Hepatocyte (in vitro differentiated cells): ENCODE results near the gene NCOA7. TPM values are rescaled to one million over a fixed set of nuclear protein-coding genes. Genes with fewer than 3 reads are reported as not detected.

Experiments used
- DNase-seq: peaks from one replicate; pipeline ENCODE4 v3.0.0-alpha.2; 2016; ENCODE audit warnings: low spot score
- H2AFZ ChIP-seq: fragments of 200-600 bp; sonication (generic); 2 replicates; pipeline ENCODE4 v1.6.0; 2016; ENCODE audit warnings: antibody characterized with exemption, mild to moderate bottlenecking
- H3K27ac ChIP-seq: fragments of 200-600 bp; sonication (generic); 2 replicates; pipeline ENCODE4 v1.5.1; 2016; ENCODE audit warnings: mild to moderate bottlenecking
- H3K27me3 ChIP-seq: fragments of 200-600 bp; sonication (generic); 2 replicates; pipeline ENCODE4 v1.6.1; 2016
- H3K36me3 ChIP-seq: fragments of 200-600 bp; sonication (generic); replicated peaks from 2 replicates; pipeline ENCODE4 v1.5.1; 2016; ENCODE audit warnings: low read depth; ENCODE audit not compliant: insufficient read depth
- H3K4me1 ChIP-seq: fragments of 200-600 bp; sonication (generic); 2 replicates; pipeline ENCODE4 v1.5.1; 2016; ENCODE audit warnings: mild to moderate bottlenecking, moderate library complexity; ENCODE audit not compliant: insufficient read depth
- H3K4me2 ChIP-seq: fragments of 200-600 bp; sonication (generic); 2 replicates; pipeline ENCODE4 v1.6.0; 2016
- H3K4me3 ChIP-seq: fragments of 200-600 bp; sonication (generic); 2 replicates; pipeline ENCODE4 v1.5.1; 2016; ENCODE audit warnings: mild to moderate bottlenecking
- H3K79me2 ChIP-seq: fragments of 200-600 bp; sonication (generic); 2 replicates; pipeline ENCODE4 v1.6.0; 2017; ENCODE audit warnings: mild to moderate bottlenecking
- H3K9me2 ChIP-seq: fragments of 200-600 bp; sonication (generic); replicated peaks from 2 replicates; pipeline ENCODE4 v1.6.0; 2017; ENCODE audit warnings: mild to moderate bottlenecking; ENCODE audit not compliant: insufficient read depth
- H3K9me3 ChIP-seq: fragments of 200-600 bp; sonication (generic); 2 replicates; pipeline ENCODE4 v1.5.1; 2016; ENCODE audit warnings: low read depth, mild to moderate bottlenecking
- H4K20me1 ChIP-seq: fragments of 200-600 bp; sonication (generic); 2 replicates; pipeline ENCODE4 v1.6.0; 2016; ENCODE audit warnings: mild to moderate bottlenecking; ENCODE audit not compliant: insufficient read depth, poor library complexity, severe bottlenecking
- EZH2 ChIP-seq: fragments of 200-600 bp; sonication (generic); IDR thresholded peaks from 2 replicates; pipeline ENCODE4 v1.6.1; 2016; ENCODE audit warnings: antibody characterized with exemption, mild to moderate bottlenecking, borderline replicate concordance
- EZH2phosphoT487 ChIP-seq: fragments of 200-600 bp; sonication (generic); IDR thresholded peaks from one replicate; pipeline ENCODE4 v1.6.1; 2018; ENCODE audit warnings: antibody characterized with exemption, mild to moderate bottlenecking, low read depth, moderate library complexity; ENCODE audit not compliant: unreplicated experiment, severe bottlenecking
- WGBS: methylation state at CpG from one replicate; pipeline ENCODE4 v1.1.6; 2016; ENCODE audit warnings: low lambda C conversion rate; ENCODE audit errors: missing lambda C conversion rate; 5-methylcytosine and 5-hydroxymethylcytosine counted together
- polyA plus RNA-seq: library from polyadenylated mRNA; unstranded; fragments of >200 nt; fragmentation: Nextera tagmentation; extraction: Ambion mirVana; gene quantifications from 2 replicates; pipeline ENCODE4 v1.2.1, GENCODE V29; 2016
- total RNA-seq: library from RNA; depleted of rRNA; stranded (reverse); fragments of >200 nt; gene quantifications from 2 replicates; pipeline ENCODE4 v1.2.3, GENCODE V29; 2014
- TF ChIP-seq, protein P1 (sequence below): fragments of 200-600 bp; sonication (generic); IDR thresholded peaks from 2 replicates; pipeline ENCODE4 v1.5.1; 2016; ENCODE audit warnings: antibody characterized with exemption, mild to moderate bottlenecking; ENCODE audit not compliant: poor library complexity

The NCOA7 gene
- total and polyA plus RNA-seq, 2 experiments from 2014 or later = 17.3 to 42.0 TPM

GRCh38 chr6:125806813-125807212 is 16.1 kb downstream of the NCOA7 start:
- Histone ChIP-seq H3K79me2 (peaks cover 45% of the 10 kb centered on the region), H2AFZ (no peak overlapping the region), H3K4me1 (no peaks in the 10 kb centered on the region), H3K4me3 (no peak overlapping the region), H3K36me3 (no peaks in the 10 kb centered on the region), H4K20me1 (no peaks in the 10 kb centered on the region), H3K9me2 (no peaks in the 10 kb centered on the region), H3K27me3 (no peaks in the 10 kb centered on the region), H3K9me3 (no peaks in the 10 kb centered on the region), H3K4me2 (no peak overlapping the region), H3K27ac (no peak overlapping the region)
- TF ChIP-seq, protein P1, sequence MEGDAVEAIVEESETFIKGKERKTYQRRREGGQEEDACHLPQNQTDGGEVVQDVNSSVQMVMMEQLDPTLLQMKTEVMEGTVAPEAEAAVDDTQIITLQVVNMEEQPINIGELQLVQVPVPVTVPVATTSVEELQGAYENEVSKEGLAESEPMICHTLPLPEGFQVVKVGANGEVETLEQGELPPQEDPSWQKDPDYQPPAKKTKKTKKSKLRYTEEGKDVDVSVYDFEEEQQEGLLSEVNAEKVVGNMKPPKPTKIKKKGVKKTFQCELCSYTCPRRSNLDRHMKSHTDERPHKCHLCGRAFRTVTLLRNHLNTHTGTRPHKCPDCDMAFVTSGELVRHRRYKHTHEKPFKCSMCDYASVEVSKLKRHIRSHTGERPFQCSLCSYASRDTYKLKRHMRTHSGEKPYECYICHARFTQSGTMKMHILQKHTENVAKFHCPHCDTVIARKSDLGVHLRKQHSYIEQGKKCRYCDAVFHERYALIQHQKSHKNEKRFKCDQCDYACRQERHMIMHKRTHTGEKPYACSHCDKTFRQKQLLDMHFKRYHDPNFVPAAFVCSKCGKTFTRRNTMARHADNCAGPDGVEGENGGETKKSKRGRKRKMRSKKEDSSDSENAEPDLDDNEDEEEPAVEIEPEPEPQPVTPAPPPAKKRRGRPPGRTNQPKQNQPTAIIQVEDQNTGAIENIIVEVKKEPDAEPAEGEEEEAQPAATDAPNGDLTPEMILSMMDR = no peak
- DNase-seq = no peak
- 91% methylated on average over 4 of the region's 4 CpGs for WGBS

- H3K27me3 ChIP-seq = no peaks in the 10 kb centered on the region
- H3K27ac ChIP-seq = no peak overlapping the region
- TF ChIP-seq, protein P1 = no peak
- TF ChIP-seq EZH2phosphoT487 (no peak), EZH2 (no peak)
- H3K9me2 ChIP-seq = no peaks in the 10 kb centered on the region
- no peak overlapping the region for H2AFZ ChIP-seq
- no peak overlapping the region for H3K4me3 ChIP-seq
- no peak for DNase-seq
- H3K9me3 ChIP-seq = no peaks in the 10 kb centered on the region
- H3K4me1 ChIP-seq = no peaks in the 10 kb centered on the region
- peaks cover 42% of the 10 kb centered on the region for H3K79me2 ChIP-seq
- no peaks in the 10 kb centered on the region for H3K36me3 ChIP-seq
- no peak overlapping the region for H3K4me2 ChIP-seq
- H4K20me1 ChIP-seq = no peaks in the 10 kb centered on the region
- WGBS = 70% methylated on average over 4 of the region's 4 CpGs
These were observed 16.5 kb downstream of the NCOA7 start for GRCh38 chr6:125807293-125807692.

DNA sequence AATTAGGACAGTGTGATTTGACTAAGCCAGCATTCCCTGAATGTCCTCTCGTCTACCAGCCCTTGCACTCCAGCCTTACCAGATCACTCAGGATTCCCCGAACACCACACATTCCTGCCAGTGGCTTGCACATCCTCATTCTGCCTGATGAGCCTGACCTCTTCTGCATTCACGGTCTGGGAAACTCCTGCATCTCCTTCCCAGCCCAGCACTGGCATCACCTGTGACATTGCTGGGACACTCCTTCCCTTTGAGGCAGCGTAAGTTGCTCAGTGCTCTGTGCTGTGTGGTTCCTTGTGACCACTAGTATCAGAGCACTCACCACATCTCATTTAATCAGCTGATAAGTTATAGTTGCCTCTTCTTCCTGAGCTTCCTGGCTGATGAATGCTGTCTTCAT is 17.3 kb downstream of the NCOA7 start:
- Histone ChIP-seq H3K9me2 (no peaks in the 10 kb centered on the region), H3K79me2 (peaks cover 45% of the 10 kb centered on the region), H3K4me2 (no peak overlapping the region), H3K27ac (no peak overlapping the region), H2AFZ (no peak overlapping the region), H3K36me3 (no peaks in the 10 kb centered on the region), H3K4me1 (no peaks in the 10 kb centered on the region), H3K27me3 (no peaks in the 10 kb centered on the region), H3K4me3 (no peak overlapping the region), H3K9me3 (no peaks in the 10 kb centered on the region), H4K20me1 (no peaks in the 10 kb centered on the region)
- WGBS = 76% methylated on average over 4 of the region's 4 CpGs
- DNase-seq = no peak
- TF ChIP-seq EZH2 (no peak), EZH2phosphoT487 (no peak)
- TF ChIP-seq, protein P1 = no peak

DNA sequence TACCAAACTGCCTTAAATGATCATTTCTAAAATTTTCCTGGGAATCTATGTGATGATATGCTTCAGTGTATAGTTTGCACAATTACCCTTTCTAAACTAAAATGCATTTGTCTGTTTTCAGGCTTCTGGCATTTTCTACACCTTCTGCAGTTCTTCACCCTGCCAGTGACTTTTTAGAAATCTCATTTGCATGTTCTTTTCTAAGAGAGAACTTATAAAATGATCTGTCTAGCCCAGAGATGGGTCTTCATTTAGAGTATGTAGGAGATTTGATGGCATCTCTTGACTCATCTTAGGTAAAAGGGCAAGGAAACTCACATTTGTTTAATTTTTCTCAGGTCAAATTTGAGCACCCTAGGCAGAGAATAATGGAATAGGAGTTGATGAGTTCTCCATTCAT is 17.8 kb downstream of the NCOA7 start:
- Histone ChIP-seq H3K4me1 (no peaks in the 10 kb centered on the region), H2AFZ (no peak overlapping the region), H3K9me3 (no peaks in the 10 kb centered on the region), H3K9me2 (no peaks in the 10 kb centered on the region), H4K20me1 (no peaks in the 10 kb centered on the region), H3K36me3 (no peaks in the 10 kb centered on the region), H3K4me2 (no peak overlapping the region), H3K79me2 (peaks cover 48% of the 10 kb centered on the region), H3K4me3 (no peak overlapping the region), H3K27ac (no peak overlapping the region), H3K27me3 (no peaks in the 10 kb centered on the region)
- TF ChIP-seq EZH2 (no peak), EZH2phosphoT487 (no peak)
- TF ChIP-seq, protein P1 = no peak
- DNase-seq = no peak
